NCI-H69 (cell line): ENCODE results near the gene GLE1.
A peak's percentile ranks its signal among the peaks of the same experiment; 100 is the strongest.

Experiments
- DNase-seq: peaks from one replicate; lab custom pipeline; 2025; lab: John Stamatoyannopoulos, UW

Gene GLE1

GRCh38 chr9:128504485-128505413 lies at the start of gene GLE1:
GLE1 (plus strand) TSS chr9:128504719; CDS start chr9:128504806, 87 bp downstream.
- peak; percentile 97 for DNase-seq

- no peak for DNase-seq
These were observed 49.5 kb upstream of the GLE1 start for GRCh38 chr9:128454991-128455390.

- peak; percentile 99 for DNase-seq
These were observed 48.5 kb upstream of the GLE1 start, which contains the start of gene ODF2 for GRCh38 chr9:128455849-128456612. ODF2 (plus strand) TSS chr9:128456006; CDS start chr9:128456092, 86 bp downstream.

- DNase-seq, result peak; percentile 95
These were observed 47.9 kb upstream of the GLE1 start for GRCh38 chr9:128456613-128457061.

GRCh38 chr9:128457207-128457606 lies 47.3 kb upstream of the GLE1 start:
- peak; percentile 78 for DNase-seq

- no peak for DNase-seq
These were observed 45.5 kb upstream of the GLE1 start for GRCh38 chr9:128459011-128459410.

- DNase-seq, result no peak
These were observed 35.4 kb upstream of the GLE1 start for GRCh38 chr9:128469070-128469469.

GRCh38 chr9:128470560-128470959 lies 34.0 kb upstream of the GLE1 start:
- no peak for DNase-seq

GRCh38 chr9:128473104-128473503 lies 31.4 kb upstream of the GLE1 start:
- DNase-seq, result no peak

GRCh38 chr9:128475867-128476266 lies 28.7 kb upstream of the GLE1 start:
- DNase-seq, result no peak

- peak; percentile 70 for DNase-seq
These were observed 25.3 kb upstream of the GLE1 start for GRCh38 chr9:128479262-128479661.

- DNase-seq, result no peak
These were observed 23.0 kb upstream of the GLE1 start for GRCh38 chr9:128481561-128481960.

- DNase-seq, result no peak
These were observed 22.3 kb upstream of the GLE1 start for GRCh38 chr9:128482186-128482585.

- DNase-seq, result no peak
These were observed 19.7 kb upstream of the GLE1 start for GRCh38 chr9:128484686-128485413.

GRCh38 chr9:128485414-128485855 lies 19.1 kb upstream of the GLE1 start:
- no peak for DNase-seq

- DNase-seq, result no peak
These were observed 18.3 kb upstream of the GLE1 start for GRCh38 chr9:128486201-128486600.

GRCh38 chr9:128493424-128493823 lies 11.1 kb upstream of the GLE1 start:
- no peak for DNase-seq

- DNase-seq, result peak; percentile 50
These were observed 10.3 kb upstream of the GLE1 start for GRCh38 chr9:128494108-128494745.

- DNase-seq, result no peak
These were observed 9.8 kb upstream of the GLE1 start for GRCh38 chr9:128494746-128495129.

- DNase-seq, result no peak
These were observed 9.2 kb upstream of the GLE1 start for GRCh38 chr9:128495296-128495695.

GRCh38 chr9:128495804-128496417 lies 8.6 kb upstream of the GLE1 start:
- DNase-seq, result no peak
